Epithelial cell of prostate (primary cell): ENCODE measurements around the gene FBXW5.

ENCODE experiments used
- DNase-seq: peaks from one replicate; pipeline ENCODE4 v3.0.0-alpha.2; 2011; ENCODE audit warnings: low read depth, low spot score
- H3K27ac ChIP-seq: fragments of 450-650 bp; 2 replicates; pipeline ENCODE4 v1.5.1; 2017; ENCODE audit warnings: mild to moderate bottlenecking

FBXW5 gene

GRCh38 chr9:136963341-136963740 lies 18.8 kb upstream of the FBXW5 start:
- DNase-seq, result no peak
- no peak overlapping the region for H3K27ac ChIP-seq

- no peak for DNase-seq
- H3K27ac ChIP-seq, result no peak overlapping the region
Measured at GRCh38 chr9:136962701-136963248, 18.2 kb upstream of the FBXW5 start.

- no peak for DNase-seq
- no peak overlapping the region for H3K27ac ChIP-seq
Measured at GRCh38 chr9:136962163-136962562, 17.6 kb upstream of the FBXW5 start.

- no peak overlapping the region for H3K27ac ChIP-seq
- DNase-seq, result no peak
Measured at GRCh38 chr9:136961279-136962065, 16.9 kb upstream of the FBXW5 start.

- DNase-seq, result no peak
- H3K27ac ChIP-seq, result no peak overlapping the region
Measured at GRCh38 chr9:136960938-136961275, 16.4 kb upstream of the FBXW5 start.

- H3K27ac ChIP-seq, result no peak overlapping the region
- DNase-seq, result no peak
Measured at GRCh38 chr9:136960212-136960937, 15.8 kb upstream of the FBXW5 start.

- DNase-seq, result no peak
- no peak overlapping the region for H3K27ac ChIP-seq
Measured at GRCh38 chr9:136958898-136959850, 14.6 kb upstream of the FBXW5 start.

GRCh38 chr9:136958473-136958872 lies 13.9 kb upstream of the FBXW5 start:
- DNase-seq, result no peak
- no peak overlapping the region for H3K27ac ChIP-seq

- no peak for DNase-seq
- H3K27ac ChIP-seq, result no peak overlapping the region
Measured at GRCh38 chr9:136957901-136958300, 13.4 kb upstream of the FBXW5 start.

- DNase-seq, result no peak
- no peak overlapping the region for H3K27ac ChIP-seq
Measured at GRCh38 chr9:136957461-136957860, 12.9 kb upstream of the FBXW5 start.

- no peak overlapping the region for H3K27ac ChIP-seq
- no peak for DNase-seq
Measured at GRCh38 chr9:136956604-136957003, 12.1 kb upstream of the FBXW5 start.

- H3K27ac ChIP-seq, result no peak overlapping the region
- DNase-seq, result no peak
Measured at GRCh38 chr9:136955943-136956335, 11.4 kb upstream of the FBXW5 start.

GRCh38 chr9:136955202-136955942 lies 10.8 kb upstream of the FBXW5 start:
- no peak for DNase-seq
- no peak overlapping the region for H3K27ac ChIP-seq

- no peak for DNase-seq
- no peak overlapping the region for H3K27ac ChIP-seq
Measured at GRCh38 chr9:136954270-136955083, 9.9 kb upstream of the FBXW5 start.

GRCh38 chr9:136953771-136954269 lies 9.3 kb upstream of the FBXW5 start:
- H3K27ac ChIP-seq, result no peak overlapping the region
- DNase-seq, result no peak

GRCh38 chr9:136952876-136953770 lies 8.6 kb upstream of the FBXW5 start:
- H3K27ac ChIP-seq, result no peak overlapping the region
- no peak for DNase-seq

GRCh38 chr9:136952321-136952850 lies 7.8 kb upstream of the FBXW5 start:
- H3K27ac ChIP-seq, result no peak overlapping the region
- no peak for DNase-seq
